Measurements from ENCODE around the gene SMAD2. TPM values are rescaled to one million over a fixed set of nuclear protein-coding genes. Genes with fewer than 3 reads are reported as not detected.
A peak's percentile ranks its signal among the peaks of the same experiment; 100 is the strongest.

Gene SMAD2
- total RNA-seq (2021) (117 and 124 TPM in 2 replicates), Bru-seq, nascent RNA (percentile 93 among the genes with signal in this experiment), BruChase-seq, experiment 1, labeled RNA remaining after a 2-hour chase (percentile 90 among the genes with signal in this experiment), BruChase-seq, experiment 2, labeled RNA remaining after a 6-hour chase (percentile 89 among the genes with signal in this experiment)
- long read RNA-seq, full-length matches to known transcripts: 36 of 87 reads
- long read RNA-seq, partial matches to known transcripts: 12 of 87 reads
- long read RNA-seq, other reads (novel, unspliced or antisense): 39 of 87 reads

- intact Hi-C loops (cut with micrococcal nuclease; ENCODE audit: unreplicated experiment): no loop called here
- H3K27ac ChIP-seq (ENCODE audit: low read depth, low read length, poor library complexity, severe bottlenecking): peak within 1 kb of the TSS; percentile 95
- ChIA-PET CTCF (no interaction called here), POLR2A (ENCODE audit: low non-redundant PET) (interaction anchor here (0.6 kb wide), 1 partner anchor 1737 kb away, joined by 9 read pairs; no protein-coding TSS in a partner anchor)
- H3K27me3 ChIP-seq (replicated peaks; ENCODE audit: insufficient read depth, low read depth, low read length, poor library complexity): no peaks in the 10 kb centered on the region
- H3K9me3 ChIP-seq (ENCODE audit: low read depth, low read length, poor library complexity, severe bottlenecking): no peaks in the 10 kb centered on the region
- peaks cover 8% of the 10 kb centered on the region for H3K4me1 ChIP-seq (ENCODE audit: insufficient read depth, low read length, poor library complexity, severe bottlenecking)
- no TSS peak for BruUV-seq (replicated peaks)
- TF ChIP-seq CTCF (conservative IDR thresholded peaks at IDR 0.05; ENCODE audit: low read depth, low read length): no peak
- TF ChIP-seq EZH2 (IDR thresholded peaks at IDR 0.05; ENCODE audit: borderline replicate concordance, low read depth, low read length, poor library complexity, severe bottlenecking): no peak
- H3K4me3 ChIP-seq (ENCODE audit: low read depth, low read length, poor library complexity, severe bottlenecking): peak within 1 kb of the TSS; percentile 96
- DNase-seq (ENCODE audit: low spot score): peak; percentile 84
- H3K36me3 ChIP-seq (ENCODE audit: insufficient read depth, low read length, poor library complexity, severe bottlenecking): no peaks in the 10 kb centered on the region
Observed at GRCh38 chr18:47930199-47930930, at the start of gene SMAD2. Gene SMAD2, minus strand, starts transcription at chr18:47930659. Its CDS starts 33,903 bp downstream, at chr18:47896756.

- DNase-seq (ENCODE audit: low spot score): no peak
- Histone ChIP-seq H3K27me3 (replicated peaks; ENCODE audit: insufficient read depth, low read depth, low read length, poor library complexity) (no peaks in the 10 kb centered on the region), H3K4me1 (ENCODE audit: insufficient read depth, low read length, poor library complexity, severe bottlenecking) (peaks cover 6% of the 10 kb centered on the region), H3K27ac (ENCODE audit: low read depth, low read length, poor library complexity, severe bottlenecking) (no peak overlapping the region), H3K36me3 (ENCODE audit: insufficient read depth, low read length, poor library complexity, severe bottlenecking) (no peaks in the 10 kb centered on the region), H3K9me3 (ENCODE audit: low read depth, low read length, poor library complexity, severe bottlenecking) (no peaks in the 10 kb centered on the region), H3K4me3 (ENCODE audit: low read depth, low read length, poor library complexity, severe bottlenecking) (no peak overlapping the region)
- ChIA-PET CTCF (no interaction called here), POLR2A (ENCODE audit: low non-redundant PET) (no interaction called here)
- TF ChIP-seq EZH2 (IDR thresholded peaks at IDR 0.05; ENCODE audit: borderline replicate concordance, low read depth, low read length, poor library complexity, severe bottlenecking) (no peak), CTCF (conservative IDR thresholded peaks at IDR 0.05; ENCODE audit: low read depth, low read length) (no peak)
- intact Hi-C loops (cut with micrococcal nuclease; ENCODE audit: unreplicated experiment): no loop called here
- BruUV-seq (replicated peaks): no TSS peak
Observed at GRCh38 chr18:47979611-47980200, 49.2 kb upstream of the SMAD2 start.

DNA sequence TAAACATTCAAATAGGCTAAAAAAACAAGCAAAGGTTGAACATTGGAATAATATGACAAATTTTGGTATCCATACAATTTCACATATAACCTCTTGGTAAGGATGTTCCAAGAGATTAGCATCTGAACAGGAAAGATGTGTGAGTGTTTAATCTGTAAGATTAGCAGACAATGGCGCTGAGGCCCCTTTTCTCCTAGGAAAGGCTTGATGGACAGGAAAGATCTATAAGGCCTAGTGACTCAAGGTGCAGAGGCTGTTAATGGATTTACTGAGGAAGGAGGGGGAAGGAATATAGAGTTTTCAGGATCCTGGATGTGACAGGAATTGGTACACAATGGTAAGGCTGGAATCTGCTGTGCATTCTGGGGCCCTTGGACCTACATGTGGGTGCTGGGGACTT lies 48.1 kb upstream of the SMAD2 start:
- Histone ChIP-seq H3K4me1 (ENCODE audit: insufficient read depth, low read length, poor library complexity, severe bottlenecking) (peaks cover 6% of the 10 kb centered on the region), H3K36me3 (ENCODE audit: insufficient read depth, low read length, poor library complexity, severe bottlenecking) (no peaks in the 10 kb centered on the region), H3K4me3 (ENCODE audit: low read depth, low read length, poor library complexity, severe bottlenecking) (no peak overlapping the region), H3K27me3 (replicated peaks; ENCODE audit: insufficient read depth, low read depth, low read length, poor library complexity) (no peaks in the 10 kb centered on the region), H3K9me3 (ENCODE audit: low read depth, low read length, poor library complexity, severe bottlenecking) (no peaks in the 10 kb centered on the region), H3K27ac (ENCODE audit: low read depth, low read length, poor library complexity, severe bottlenecking) (no peak overlapping the region)
- no TSS peak for BruUV-seq (replicated peaks)
- TF ChIP-seq CTCF (conservative IDR thresholded peaks at IDR 0.05; ENCODE audit: low read depth, low read length): no peak
- no peak for TF ChIP-seq EZH2 (IDR thresholded peaks at IDR 0.05; ENCODE audit: borderline replicate concordance, low read depth, low read length, poor library complexity, severe bottlenecking)
- CTCF ChIA-PET: no interaction called here
- intact Hi-C loops (cut with micrococcal nuclease; ENCODE audit: unreplicated experiment): no loop called here
- no peak for DNase-seq (ENCODE audit: low spot score)
- POLR2A ChIA-PET (ENCODE audit: low non-redundant PET): no interaction called here

Data from A673 (cell line).